GM21390 (cell line): ENCODE results near the gene ZNHIT3.
"Not testable (repeated sequence)": the region's sequence is repeated elsewhere in the genome, so short reads cannot be mapped to it uniquely, and the experiment has no call there.

Source experiments
- ATAC-seq: cut with Tn5 transposase; IDR thresholded peaks from one replicate; pipeline ENCODE4 v1.9.1; 2021; ENCODE audit not compliant: unreplicated experiment

The ZNHIT3 gene

DNA sequence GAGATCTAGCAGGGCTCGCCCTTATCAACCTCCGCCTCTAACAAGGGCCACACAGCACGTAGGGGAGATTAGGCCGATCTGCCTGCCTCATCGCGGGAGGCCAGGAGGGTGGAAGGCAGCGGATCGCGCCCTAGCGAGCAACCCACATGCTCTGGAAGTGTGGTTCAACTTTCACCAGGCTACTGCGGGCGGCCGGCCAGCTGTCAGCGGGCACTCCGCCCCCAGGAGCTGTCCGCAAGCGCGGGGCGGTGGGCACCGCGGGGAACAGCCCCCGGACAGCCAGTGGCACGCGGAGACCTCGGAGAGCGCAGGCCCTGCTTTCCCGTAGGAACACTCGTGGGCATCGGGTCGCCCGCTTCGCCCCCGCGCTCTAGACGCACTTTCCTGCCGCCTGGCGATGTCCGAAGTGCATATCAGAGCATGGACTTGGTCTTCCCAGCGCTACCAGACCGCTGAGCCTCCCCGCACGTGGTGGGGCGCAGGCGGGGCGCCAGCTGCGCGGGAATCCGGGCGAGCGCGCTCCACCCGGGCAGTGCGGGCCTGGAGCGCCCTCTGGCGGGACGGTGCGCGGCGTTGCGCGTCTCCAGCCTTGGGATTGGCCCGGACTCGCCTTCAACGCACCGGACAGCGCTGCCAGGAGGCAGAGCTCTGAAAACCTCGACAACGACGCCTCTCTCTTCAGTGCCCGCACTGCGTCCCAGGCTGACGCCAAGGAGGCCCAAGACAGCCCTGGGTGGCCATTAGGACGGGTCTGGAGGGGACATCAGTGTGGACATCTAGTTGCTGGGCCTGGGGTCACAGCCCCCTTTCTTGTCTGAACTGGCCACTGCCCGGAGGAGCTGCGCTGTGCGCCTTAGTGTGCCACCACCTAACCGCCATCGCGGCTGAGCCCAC, 3.6 kb upstream of the ZNHIT3 start:
- ATAC-seq: no peak

DNA sequence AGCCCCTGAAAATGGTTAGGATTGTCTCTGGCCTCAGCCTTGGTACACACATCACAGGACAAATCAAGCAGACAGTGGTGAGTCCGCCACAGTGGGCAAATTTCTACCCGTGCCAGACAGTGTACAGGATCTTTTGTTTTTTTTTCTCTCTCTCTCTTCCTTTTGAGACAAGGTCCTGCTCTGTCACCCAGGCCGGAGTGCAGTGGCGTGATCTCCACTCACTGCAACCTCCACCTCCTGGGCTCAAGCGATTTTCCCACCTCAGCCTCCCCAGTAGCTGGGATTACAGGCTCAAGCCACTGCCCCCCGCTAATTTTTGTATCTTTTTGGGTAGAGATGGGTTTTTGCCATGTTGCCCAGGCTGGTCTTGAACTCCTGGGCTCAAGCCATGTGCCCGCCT, 2.5 kb upstream of the ZNHIT3 start:
- ATAC-seq: not testable (repeated sequence)

DNA sequence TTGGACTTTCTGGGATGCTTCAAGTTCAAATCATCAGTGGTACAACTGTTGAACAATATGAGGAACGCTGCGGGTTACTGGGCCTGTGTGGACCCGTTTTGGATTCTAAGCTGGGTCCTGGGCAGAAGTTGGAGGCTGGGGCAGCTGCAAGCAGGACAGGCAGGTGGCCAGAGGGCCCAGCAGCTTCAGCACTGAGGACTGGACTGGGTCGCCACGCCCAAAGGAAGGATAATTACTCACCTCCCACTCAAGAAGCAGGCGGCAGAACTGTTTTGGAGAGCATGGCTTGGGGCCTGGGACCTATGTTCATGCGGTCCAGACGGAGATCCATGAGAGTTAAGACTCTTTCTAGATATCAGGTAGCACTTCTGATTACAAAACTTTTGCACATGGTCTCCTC, 1.5 kb upstream of the ZNHIT3 start:
- no peak for ATAC-seq

DNA sequence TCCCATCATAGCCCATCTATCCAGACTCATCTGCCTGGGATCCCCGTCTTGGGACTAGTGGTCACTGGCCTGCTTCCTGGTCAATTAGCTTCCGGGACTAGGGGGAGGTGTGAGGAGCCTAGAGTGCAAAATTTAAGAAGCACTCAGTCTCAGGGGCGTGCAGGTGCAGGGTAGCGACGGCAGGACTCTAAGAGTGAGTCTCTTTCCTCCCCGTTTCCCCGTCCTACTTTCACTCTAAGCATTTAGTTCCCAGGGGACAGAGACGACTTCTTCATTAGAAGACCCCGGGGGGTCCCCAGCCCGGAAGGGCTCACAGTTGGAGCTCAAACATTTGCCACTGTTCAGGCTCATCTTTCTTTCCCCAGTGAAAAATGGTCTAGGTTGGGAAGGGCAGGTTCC, 677 bp upstream of the ZNHIT3 start:
- ATAC-seq: no peak

DNA sequence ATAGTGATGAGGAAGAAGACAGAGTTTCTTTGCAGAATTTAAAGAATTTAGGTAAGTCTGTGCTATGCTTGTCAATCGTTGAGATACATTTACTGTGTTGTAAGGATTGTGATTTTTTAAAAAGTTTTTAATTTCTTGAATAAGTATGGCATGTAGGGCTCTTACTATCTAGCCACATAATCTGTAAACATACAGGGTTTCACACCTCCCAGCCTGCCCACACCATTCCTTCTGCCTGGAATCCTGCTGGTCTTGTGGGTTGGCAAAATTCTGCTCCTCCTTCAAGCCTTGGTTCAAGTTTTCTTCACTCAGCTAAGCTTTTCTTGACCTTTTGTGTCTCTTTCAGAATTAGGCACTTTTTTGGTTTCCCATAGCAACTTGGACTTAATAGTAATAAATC, 7.5 kb downstream of the ZNHIT3 start:
- no peak for ATAC-seq

DNA sequence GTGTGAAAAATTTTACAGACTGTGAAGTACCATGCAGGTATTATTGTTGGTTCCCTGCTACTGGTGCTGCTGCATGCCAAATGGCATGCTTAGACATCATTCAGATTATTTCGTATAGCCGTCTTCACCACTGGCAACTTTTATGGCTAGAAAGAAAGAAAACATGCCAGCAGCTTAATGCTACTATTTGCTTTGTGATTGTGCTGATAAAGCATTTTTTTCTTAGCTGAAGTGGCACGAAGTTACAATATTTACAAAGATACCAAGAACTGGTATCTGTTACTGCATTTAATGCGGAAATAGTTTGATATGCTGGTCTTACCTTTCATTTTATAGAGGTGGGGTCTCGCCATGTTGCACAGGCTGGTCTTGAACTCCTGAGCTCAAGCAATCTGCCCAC, 8.2 kb downstream of the ZNHIT3 start:
- ATAC-seq: no peak

DNA sequence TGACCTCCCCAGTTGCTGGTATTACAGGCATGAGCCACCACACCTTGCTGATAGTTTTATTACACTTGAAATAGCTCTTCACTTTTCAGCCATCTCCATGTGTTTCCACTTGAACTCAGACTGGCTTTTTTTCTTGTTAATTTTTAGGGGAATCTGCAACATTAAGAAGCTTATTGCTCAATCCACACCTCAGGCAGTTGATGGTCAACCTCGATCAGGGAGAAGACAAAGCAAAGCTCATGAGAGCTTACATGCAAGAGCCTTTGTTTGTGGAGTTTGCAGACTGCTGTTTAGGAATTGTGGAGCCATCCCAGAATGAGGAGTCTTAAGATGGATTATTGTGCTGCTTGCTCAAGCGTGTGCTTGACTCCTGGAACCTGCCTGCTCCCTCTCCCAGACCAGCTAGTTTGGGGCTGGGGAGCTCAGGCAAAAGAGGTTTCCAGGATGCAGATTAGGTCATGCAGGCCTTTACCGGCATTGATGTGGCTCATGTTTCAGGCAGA, 8.6 kb downstream of the ZNHIT3 start:
- ATAC-seq: no peak

DNA sequence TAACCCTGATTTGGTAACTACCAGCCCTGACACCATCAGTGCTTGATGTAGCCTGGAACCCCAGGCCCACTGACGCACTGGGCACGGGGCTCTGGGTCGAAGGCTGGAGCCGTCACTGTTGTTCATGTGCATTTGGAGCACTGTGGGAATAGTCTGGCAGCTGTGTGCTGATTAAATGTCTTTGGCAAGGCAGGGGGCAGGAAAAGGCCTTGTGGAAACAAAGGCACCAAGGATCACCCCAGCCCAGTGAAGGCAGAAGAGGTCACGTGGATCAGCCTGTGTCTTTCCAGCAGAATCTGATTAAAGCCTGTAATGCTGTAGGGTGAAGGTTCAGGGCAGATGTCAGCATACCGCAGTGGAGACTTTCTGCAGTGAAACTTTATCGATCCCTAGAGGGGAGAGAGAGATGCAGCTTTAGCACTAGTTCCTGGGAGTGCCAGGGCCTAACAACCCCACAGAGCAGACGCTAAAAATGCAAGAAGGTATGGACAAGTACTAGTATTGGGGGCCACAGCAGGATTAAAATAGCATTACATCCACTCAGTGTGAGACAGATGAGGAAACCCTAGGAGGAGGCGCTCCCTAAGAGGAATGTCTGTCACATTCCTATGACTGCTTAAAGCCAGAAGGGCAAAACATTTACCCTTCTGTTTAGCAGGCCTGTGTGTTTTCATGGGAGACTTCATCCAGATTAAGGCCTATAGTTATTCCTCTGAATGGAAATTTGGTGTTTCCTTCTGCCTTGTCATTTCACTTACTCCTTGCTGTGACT, 9.7 kb downstream of the ZNHIT3 start:
- no peak for ATAC-seq

DNA sequence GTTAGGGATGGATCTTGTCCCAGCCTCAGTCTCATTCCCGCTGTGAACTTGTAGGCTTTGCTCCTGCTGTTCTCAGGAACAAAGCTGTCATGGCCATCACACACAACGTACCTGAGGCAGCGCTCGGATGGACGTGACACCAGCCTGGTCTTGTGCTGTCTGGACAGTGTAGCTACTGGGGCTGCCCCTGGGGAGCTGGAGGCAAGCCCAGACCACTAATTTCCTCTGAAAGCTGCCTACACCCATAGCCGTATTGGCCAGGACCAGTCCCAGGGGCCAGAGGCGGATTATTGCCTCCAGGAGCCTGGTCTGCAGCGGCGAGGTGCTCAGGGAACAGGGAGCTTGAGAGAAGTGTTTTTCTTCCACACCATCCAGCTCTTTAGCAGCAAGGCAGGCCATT, 11.7 kb downstream of the ZNHIT3 start:
- ATAC-seq: no peak

DNA sequence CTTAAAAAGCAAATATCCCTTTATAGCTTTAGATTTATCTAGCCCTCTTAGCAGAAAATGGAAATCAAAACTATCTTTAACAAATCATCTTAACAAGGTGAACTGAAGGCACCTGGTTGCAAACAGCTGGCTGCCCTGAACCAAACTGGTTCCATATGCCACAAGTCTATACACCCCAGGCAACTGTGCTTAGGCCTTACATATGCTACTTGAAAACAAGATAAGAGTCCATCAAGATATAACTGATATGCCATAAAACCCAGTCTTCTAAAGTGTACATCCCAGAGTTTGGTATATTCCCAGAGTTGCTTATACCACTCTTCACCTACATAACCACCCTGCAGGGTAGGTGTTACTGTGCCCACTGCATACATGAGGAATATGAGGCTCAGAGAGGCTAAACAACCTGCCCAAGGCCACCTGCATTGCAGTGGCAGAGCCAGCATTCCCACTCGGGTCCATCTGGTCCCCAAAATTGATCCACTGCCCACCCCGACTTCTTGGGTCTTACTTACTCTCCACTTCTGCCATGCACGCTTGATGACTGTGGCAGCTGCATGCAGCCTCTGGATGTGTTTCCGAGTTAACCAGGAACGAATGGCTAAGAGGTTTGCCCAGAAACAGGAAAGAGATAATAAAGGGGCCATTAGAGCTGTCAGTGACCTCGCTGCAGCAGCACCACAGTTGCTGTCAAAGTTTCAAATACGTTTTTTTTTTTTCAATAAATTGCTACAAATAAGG, 12.2 kb downstream of the ZNHIT3 start:
- ATAC-seq: no peak

DNA sequence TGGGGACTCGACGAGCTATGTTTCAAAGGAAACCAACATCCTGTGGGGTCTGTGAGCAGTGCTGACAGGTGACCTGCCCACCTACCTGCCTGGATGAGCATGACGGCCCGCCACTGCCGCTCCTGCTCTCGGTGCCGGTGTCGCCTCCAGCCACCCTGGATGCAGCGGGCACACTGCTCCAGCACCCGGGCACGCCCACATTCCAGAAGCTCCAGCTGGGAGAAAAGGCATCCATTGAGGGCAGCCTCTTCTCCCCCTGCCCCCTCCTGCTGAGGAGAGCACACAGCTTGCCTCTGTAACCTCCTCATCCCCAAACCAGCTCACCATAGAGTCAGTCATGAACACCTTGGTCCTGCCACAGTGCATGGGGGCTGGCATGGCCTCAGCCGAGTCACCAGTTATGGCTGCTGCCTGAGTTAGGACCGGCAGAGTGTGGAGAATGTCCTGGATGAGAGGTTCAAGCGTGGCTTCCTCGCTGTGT, 14.3 kb downstream of the ZNHIT3 start:
- no peak for ATAC-seq

DNA sequence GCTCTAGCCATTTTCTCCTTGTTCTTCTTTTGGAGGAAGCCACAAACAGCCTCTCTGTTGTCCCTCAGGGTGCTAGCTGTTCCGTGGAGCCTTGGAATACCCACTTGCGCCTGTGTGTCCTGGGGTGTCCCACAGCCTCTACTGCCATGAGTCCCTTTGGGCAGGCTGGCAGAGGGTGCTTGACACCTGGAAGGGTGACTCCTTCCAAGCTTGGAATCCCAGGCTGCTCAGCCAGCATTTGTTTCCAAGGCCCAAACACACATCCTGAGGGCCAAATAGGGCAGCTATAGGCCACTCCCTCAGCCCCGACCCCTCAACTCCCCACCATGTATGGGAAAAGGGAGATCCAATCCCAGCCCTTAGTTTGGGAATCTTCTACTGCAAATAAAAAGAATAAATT, 14.9 kb downstream of the ZNHIT3 start:
- no peak for ATAC-seq

DNA sequence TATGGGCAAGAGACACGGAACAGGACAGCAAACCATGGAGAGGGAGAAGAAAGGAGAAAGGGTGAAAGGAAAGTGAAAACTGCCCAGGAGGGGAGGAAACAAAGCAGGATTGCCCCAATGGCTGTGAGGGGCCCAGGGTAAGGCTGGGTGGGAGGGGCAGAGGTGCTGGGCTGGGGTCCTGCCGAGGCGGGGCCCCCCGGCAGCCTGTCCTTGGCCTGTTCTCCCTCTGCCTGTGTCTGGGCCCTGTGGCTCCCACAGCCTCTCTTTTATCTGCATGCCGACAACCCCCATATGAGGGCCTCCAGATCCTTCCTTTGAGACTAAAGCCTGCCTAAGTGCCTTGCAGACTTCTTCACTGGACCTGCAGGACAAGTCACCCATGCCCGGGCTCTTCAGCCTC, 15.5 kb downstream of the ZNHIT3 start:
- ATAC-seq: no peak

DNA sequence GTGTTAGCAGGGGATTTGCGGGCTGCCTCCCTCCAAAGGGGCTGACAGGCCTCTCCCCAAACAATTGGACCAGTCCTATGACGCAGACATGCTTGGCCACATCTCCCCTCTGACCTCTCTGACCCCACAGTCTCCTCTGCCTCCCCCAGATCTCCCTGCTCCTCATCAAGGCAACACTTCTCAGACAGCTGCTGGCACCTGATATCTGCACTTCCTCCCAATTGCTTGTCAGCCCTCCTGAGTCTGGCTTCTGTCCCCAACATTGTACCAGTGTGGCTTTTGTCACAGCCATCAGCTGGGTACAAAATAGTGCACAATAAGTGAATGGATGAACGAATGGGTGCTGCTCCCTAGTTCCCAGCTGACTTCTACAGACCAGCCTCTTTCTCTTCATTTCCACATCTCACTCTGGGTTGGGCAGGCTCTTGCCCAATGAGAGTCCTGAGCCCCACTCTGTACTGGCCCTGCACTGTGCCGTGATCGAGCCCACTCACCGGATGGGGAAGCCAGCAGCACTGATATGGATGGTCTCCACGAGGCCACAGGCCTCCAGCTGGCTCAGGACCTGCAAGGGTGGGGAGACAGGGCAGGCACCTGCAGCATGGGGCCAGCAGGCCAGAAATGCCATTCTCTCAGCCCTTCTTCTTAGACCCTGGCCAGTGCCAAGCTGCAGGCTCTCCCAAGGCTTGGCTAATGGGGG, 17.1 kb downstream of the ZNHIT3 start:
- no peak for ATAC-seq

DNA sequence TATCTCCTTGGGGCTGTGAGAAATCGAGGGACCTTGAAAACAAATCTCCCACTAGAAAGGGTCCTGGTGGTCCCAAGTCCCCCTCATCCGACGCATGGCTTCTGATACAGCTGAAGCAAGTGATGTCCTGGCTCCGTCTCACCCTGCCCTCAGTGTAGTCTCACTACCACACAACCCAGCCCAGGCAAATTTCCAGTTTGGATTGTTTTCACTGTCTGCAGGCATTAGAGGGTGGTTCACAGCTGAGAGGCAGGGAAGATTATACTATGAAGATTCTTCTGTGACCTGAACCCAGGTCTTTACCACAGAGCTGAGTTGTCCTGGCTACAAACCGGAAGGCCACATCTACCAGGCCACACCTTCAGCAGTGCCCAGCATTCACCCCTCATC, 17.7 kb downstream of the ZNHIT3 start:
- no peak for ATAC-seq

DNA sequence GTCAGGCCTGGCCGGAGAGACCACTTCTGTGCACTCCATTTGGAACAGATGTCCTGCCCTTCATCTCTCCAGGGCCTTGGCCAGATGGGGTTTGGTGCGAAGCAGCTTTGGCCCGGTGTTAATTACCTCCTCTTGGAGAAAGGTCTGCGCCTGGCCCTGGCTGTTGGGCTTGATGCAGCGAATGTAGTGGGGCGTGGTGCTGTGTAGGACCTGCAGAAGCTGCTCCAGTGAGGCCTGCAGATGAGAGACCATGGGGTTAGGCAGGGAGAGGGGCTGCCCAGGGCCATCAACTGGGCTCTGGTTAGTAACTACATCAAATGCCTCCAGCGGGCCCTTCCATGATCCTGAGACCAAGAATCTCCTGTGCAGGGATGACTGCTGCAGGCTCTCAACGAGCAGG, 18.7 kb downstream of the ZNHIT3 start:
- no peak for ATAC-seq

DNA sequence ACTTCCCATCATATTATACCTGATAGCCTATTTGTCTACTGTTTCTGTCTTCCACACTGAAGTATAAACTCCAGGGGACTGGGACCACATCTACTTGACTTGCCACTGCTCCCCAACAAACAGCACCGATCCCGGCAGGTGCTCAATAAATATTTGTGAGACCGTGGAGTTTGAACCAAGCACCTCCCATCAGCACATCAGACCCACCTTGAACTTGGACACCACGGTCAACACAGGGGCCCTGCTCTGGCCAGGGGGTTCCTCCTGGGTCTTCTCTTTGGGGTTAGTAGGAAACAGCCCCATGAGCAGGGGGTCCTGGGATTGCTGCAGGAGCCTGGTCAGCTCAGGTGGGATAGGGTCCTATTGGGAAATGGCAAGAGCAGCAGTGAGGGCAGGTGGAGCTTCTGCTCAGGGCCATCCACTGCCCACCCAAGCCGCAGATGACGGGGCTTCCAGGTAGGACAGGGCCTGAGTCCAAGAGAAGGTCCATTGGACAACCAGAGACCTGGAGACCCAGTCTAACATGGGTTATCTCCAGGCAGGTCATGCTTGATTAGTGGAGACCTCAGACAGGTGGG, 19.9 kb downstream of the ZNHIT3 start:
- ATAC-seq: no peak

DNA sequence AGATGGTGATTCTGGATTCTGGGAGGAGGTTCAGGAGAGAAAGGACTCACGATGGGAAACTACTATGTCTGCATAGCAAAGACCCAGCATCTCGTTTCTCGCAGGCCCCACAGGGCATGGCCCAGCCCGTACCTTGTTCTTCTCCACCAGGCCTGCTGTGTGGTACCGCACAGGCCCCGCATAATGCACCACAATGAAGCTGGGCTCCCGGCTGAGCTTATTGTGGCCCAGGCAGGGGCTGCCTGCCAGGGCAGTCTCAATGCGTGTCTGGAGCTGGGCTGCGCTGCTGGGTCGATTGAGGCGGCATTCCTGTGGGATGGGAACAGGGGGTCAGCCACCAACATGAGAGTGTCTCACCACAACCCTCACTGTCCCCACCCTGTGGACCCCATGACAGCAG, 20.4 kb downstream of the ZNHIT3 start:
- no peak for ATAC-seq

DNA sequence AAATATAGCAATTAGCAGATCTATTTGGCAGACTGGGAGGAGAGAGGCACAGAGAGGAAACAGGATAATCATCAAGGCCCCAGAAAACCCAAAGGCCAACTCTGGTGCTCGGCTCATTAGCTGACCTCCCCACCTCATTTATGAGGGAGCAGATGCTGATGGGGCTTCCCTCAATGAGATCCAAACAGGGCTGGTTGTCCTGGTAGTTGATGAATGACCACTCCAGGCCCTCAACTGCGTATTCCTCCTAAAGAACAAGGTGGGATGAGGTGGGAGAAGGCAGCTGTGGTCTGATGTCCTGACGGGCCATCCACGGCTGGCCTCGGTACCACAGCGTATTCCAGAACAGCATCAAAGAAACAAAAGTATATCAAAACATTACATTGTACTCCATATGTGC, 20.8 kb downstream of the ZNHIT3 start:
- ATAC-seq: no peak

DNA sequence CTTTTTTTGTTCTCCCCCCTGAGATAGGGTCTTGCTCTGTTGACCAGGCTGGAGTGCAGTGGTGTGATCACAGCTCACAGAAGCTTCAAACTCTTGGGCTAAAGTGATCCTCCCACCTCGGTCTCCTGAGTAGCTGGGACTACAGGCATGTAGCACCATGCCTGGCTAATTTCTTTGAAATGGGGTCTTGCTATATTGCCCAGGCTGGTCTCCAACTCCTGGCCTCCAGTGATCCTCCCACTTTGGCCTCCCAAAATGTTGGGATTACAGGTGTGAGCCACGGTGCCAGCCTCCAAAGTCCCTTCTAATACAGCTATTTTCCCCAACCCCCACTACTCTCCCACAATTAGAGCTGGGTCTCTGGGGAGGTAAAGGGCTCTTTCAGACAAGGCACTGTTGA, 22.0 kb downstream of the ZNHIT3 start:
- ATAC-seq: not testable (repeated sequence)
